NCI-H2029 treated with DMSO at 0.1 percent for 48 hours (cell line): ENCODE results near the gene PIEZO1.

ENCODE experiments used
- DNase-seq: peaks from one replicate; lab custom pipeline; 2025; lab: John Stamatoyannopoulos, UW

Gene PIEZO1

DNA sequence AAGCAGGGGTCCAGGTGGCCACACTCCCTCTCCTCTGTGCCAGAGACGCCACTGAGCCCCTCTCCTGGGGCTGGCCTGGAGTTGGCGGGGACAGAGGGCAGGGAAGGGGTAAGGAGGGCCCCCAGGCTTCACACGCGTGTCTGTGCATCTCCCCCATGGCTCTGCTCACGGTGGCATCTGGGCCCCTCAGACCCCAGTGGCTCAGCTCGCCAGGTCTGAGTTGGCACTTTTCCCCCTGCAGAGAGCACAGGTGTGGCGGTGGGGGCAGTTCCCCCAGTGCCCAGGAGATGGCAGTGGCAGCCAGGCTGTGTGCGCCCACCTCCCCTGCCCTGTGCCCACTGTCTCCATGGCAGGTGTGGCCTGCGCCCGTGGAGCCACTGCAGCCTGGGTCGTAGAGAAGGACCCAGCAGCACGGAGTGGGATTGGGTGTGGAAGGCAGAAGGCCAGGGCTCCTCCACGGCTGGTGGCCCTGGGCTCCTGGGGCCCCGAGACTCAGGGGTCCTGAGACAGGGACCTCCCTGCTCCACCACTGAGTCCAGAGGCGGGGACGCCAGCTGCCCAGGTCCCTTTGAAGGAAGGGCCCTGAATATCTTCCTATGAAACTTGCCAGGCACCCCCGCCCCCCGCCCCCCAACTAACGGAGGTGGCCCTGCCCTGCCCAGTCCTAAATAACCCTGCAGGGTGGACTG lies 31.0 kb upstream of the PIEZO1 start:
- no peak for DNase-seq

DNA sequence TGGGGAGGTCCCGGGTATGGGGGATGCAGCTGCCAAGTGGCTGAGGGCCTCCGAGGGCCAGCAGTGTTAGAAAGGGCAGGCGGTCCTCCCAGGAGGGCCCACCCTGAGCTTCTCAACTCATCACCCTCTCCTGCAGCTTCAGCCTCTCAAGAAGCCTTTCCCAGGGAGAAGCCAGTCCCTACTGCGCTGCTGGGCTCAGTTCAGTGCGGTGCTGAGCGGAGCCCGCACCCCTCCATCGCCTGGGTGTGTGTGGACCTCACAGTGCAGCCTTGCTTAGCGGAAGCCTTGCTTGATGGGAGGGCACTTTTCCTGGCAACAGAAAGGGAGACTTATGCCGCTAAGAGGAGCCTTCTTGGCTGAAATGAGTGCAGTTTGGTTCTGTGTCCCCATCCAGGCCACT lies 30.2 kb upstream of the PIEZO1 start:
- no peak for DNase-seq

DNA sequence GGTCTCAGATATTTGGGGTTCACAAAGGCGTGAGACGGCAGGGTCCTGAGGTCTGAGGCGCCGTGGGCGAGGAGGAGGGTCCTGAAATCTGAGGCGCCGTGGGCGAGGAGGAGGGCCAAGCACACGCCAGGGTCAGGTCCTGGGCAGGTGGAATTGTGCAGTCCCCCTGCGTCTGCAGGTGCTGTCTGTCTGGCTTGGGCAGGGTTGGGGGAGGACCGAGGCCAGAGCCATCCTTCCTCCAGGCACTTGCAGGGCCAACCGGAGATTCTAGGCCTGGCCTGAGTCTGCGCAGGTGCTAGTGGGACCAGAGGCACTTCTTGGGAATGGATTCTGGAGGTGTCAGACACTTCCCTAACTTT lies 29.1 kb upstream of the PIEZO1 start:
- DNase-seq, result no peak

DNA sequence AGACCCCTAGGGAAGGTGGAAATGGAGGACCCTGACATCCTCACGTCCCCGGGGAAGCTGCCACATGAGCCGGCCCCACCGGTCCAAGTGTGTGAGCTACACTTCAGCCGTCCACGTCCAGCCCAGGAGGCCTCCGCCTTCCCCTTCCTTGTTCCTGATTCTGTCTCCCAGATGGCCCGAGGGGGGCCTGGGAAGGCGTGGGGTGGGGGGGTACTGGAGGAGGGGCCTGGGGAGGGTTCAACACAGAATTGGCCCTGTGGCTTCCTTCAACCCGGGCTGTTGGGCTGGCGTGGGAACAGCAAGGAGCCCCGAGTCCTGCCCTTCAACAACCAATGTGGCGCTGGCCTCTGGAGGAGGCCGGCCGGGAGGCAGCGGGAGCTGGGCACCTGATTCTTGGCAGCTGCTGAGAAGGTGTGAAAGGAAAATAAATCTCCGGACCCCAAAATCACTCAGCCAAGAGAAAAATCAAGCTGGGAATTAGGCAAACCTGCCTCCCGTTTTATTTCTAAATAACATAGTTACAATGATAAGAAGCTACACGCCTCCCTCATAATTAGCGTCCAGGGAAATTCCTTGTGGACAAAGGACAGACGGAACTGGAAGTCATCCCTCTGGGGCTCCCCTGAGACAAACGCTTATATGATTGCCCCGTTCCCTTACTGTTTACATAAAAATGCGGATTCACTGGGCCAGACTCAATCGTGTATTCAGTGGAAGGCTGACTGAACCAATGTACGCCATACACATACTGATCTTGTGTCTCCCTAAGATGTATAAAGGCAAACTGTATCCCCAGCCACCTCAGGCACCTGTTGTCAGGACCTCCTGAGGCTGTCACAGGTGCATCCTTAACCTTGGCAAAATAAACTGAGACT lies 28.5 kb upstream of the PIEZO1 start:
- no peak for DNase-seq

DNA sequence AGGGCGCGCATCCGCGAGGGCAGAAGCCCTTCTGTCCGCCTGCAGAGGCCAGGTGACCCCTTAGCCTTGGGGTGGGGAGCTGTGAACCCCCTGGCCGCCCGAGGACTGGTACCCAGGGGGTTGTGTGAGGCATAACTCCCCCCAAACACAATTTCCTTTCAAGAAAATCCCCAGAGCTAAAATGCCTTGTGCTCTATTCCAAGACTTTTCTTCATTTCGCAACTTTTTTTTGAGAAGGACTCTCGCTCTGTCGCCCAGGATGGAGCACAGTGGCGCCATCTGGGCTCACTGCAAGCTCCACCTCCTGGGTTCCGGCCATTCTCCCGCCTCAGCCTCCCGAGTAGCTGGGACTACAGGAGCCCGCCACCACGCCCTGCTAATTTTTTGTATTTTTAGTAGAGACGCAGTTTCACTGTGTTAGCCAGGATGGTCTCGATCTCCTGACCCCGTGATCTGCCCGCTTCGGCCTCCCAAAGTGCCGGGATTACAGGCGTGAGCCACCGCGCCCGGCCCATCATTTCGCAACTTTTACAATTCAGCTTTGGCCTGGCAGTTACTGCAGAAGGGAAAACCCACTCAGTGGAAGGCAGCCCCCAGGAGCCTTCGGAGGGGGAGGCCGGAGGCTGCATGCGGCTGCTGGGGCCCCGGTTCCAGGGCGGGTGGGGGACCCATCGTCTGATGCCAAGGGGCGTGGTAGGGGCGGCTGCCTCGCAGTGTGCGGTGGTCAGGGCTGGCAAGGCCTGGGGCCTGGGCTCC lies 27.7 kb upstream of the PIEZO1 start:
- DNase-seq, result no peak

DNA sequence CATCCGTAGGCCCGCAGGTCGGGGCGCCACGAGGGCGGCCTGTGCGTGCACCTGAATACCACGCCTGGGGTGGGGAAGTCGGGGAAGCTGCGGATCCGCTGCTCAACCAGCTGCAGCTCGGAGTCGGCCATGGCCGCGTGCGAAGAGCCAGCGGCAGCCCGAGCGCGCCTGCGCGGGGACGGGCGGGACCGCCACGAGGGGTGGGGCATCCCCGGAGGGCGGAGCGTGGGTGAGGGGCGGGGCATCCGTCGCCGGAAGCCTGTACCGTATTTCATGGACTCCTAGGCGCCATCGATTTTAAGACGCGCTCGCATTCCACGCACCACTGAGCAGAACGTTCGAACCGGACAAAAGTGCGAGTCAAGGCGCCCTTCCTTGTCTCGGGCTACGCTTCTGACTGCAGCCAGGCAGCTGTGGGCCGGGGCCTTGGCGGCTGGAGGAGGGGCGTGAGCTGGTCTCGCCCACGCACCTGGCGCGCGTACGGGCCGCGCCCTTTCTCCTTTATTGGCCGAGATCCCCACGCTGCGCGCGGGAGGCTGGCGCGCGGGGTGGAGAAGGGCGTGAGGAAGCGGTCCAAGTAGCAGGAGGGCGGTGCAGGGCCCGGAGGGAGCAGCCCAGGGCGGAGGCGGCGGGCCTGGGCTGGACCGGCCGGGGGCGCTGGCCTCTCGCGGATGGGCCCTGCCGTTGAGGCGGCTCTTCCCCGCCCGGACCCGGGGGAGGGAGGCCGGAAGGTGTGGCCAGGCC lies 26.9 kb upstream of the PIEZO1 start, which contains the start of gene APRT:
Gene APRT, minus strand, starts transcription at position 160 of the 744 bp plus-strand sequence. Its CDS starts 29 bp downstream, at position 131.
- peak; percentile 27 for DNase-seq

DNA sequence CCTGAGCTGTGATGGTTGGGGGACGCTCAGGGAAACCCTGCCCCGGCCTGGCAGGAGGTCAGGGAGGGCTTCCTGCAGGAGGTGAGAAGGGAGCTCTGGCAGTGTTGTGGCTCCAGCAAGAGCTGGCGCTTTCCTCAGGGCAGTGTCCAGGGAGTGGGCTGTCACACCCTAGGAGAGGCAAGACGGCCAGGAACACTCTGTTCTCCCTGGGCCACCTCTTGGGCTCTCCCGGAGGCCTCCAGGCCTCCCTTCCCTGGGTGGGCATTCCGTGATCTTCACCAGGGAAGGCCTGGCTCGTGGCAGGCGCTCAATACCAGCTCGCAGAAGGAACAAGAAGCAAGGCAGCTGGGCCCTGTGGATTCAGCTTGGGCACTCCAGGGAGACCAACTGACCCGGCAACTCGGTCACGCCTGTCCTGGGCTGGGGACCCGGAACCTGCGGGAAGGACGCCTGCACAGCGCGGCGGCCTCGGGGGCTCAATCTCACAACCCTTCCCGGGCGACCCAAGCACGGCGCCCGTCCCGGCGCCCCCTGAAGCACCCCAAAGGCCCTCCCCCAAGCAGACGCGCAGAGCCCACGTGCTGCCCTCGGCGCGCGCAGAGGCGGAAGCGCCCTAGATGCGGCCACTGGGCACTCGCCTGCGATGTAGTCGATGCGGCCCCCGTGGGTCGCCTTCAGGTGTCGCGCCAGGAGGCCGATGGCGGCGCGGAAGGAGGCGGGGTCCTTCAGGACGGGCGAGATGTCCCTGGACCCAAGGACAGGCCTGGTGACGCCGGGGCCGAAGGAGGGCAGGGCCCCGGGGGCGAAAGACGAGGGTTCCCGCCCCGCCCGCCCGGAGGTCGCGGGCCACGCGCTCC lies 26.1 kb upstream of the PIEZO1 start:
- no peak for DNase-seq

DNA sequence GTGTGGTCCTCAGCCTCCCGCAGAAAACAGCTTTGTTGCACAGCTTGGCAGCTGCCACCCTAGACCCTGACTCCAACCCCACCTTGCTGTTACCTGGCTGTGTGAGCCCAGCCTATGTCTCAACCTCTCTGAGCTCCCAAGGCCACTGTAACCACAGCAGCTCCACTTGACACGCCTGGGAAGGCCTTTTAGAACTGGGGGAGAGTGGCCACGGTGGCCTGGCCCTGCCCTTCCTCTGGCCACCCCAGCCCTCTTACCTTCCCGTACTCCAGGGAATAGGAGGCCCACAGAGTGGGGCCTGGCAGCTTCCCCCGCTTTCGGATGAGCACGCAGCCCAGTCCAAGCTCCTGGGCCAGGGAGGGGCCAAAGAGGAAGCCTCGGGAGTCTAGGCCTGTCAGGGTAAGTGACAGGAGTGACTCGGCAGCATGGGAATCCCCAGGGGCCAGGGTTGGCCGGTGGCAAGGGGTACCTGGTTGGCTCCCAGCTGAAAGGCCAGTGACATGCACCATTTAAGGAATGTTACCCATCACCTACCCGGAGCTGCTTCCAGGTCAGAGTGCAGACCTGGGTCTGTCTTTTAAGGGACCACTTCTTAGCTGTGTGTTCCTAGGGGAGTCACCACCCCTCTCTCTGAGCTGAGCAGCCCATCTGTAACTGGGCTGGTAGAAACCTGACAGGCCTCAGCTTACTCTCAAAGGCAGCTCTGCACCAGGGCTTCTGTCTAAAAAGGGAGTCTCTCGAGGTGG lies 25.3 kb upstream of the PIEZO1 start:
- no peak for DNase-seq

DNA sequence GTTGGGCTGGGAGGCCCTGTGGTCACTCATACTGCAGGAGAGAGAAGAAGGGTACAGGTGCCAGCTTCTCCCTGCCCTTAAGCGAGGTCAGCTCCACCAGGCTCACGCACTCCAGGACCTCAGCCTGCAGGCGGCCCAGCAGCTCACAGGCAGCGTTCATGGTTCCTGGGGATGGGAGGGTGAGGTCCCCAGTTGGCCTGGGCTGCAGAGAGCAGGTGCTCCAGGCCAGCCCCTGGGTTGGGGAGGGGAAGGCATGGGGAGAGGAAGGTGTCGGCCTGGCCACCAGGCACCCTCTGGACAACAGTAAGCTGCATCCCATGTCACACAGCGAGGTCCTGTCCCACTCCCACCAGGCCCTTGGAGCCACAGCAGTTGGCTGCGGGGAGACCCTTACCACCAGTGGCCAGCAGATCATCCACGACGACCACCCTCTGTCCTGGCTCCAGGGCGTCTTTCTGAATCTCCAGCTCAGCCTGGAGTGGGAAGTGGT lies 24.7 kb upstream of the PIEZO1 start:
- DNase-seq, result no peak

DNA sequence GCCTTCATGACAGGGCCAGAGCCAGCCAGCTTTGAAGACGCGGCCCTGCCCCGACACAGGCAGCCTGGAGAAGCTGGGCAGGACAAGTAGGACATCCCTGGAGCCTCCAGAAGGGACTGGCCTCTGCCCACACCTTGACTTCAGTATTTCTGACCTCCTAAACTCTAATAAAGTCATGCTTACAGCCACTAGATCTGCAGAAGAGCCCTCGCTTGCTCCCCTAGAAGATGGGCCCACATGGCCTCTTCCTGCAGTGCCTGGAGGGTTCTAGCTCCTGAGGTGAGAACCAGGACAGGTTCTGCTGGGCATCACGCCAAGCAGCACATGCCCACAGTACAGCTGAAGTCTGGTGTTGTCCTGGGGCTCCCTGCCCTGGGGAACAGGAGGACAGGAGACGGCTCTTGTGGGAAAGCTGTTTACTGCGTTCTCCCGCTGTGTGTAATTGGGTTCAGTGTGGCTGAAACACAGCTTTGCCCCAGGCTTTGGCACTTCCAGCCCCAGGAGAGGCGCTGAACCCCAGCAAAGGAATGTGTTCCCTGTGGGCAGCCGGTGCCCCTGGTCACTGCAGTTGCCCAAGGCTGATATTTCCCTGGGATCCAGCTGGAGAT lies 24.2 kb upstream of the PIEZO1 start:
- DNase-seq, result no peak

DNA sequence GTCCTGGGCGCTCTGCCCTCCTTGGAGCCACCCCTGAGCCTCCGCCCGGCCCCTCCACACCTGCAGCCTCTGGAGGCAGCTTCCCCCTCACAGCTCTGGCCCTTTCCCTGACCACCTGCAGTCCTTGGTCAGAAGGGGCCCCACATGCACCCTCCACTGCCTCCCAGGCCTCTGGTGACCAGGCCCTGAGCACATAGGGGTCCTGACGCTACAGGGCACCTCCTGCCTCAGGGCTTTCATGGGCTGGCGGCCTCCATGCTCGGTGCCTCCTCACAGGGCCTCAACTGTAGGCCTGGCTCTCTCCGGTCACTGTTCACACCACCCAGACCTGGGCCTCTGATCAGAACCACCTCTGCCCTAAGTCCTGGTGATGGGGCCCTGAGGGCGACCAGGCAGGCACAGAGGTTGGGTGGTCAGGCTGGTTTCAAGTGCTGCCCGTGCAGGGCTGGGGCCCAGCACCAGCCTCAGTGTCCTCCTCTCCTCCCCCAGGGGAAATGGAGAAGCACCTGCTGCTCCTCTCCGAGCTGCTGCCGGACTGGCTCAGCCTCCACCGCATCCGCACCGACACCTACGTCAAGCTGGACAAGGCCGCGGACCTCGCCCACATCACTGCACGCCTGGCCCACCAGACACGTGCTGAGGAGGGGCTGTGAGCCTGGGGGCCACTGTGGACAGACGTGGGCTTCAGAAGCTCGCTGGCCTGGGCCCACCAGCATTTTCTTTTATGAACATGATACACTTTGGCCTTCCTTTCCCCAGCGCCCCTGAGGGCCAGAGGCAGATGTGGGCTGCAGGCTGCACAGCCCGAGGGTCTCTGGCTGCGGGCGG lies 22.8 kb upstream of the PIEZO1 start:
- no peak for DNase-seq

DNA sequence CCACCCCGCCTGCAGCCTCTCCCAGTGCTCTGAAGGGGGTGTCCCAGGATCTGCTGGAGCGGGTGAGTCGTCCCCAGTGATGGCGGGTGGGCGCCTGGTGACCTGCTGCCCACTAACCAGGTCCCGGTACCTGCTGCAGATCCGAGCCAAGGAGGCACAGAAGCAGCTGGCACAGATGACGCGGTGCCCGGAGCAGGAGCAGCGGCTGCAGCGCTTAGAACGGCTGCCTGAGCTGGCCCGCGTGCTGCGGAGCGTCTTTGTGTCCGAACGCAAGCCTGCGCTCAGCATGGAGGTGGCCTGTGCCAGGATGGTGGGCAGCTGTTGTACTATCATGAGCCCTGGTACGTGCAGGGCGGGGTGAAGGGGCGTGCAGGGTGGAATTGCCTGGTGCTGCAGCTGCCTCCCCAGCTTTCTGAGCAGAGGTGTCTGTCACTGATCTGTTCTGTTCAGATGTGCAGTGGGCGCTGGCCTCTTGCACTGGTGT lies 22.2 kb upstream of the PIEZO1 start:
- no peak for DNase-seq

DNA sequence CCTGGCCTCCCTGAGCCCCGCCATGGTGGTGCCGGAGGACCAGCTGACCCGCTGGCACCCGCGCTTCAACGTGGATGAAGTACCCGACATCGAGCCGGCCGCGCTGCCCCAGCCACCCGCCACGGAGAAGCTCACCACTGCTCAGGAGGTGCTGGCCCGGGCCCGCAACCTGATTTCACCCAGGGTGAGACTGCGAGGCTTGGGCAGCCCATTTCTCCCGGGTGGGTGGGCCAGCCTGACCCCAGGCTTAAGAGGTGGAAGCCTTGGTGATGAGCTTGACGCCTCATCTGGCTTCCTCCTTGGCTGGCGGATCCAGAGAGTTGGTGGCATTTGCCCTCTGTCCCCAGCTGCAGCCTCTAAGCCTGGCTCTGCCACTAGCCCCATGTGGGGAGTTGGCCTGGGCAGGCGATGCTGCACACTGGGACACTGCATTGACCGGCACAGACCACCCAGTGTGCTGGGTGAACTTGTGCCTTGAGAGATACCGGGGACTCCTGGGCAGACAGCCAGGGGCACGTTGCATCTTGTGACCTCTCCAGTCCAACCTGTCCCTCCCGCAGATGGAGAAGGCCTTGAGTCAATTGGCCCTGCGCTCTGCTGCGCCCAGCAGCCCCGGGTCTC lies 21.6 kb upstream of the PIEZO1 start:
- no peak for DNase-seq

DNA sequence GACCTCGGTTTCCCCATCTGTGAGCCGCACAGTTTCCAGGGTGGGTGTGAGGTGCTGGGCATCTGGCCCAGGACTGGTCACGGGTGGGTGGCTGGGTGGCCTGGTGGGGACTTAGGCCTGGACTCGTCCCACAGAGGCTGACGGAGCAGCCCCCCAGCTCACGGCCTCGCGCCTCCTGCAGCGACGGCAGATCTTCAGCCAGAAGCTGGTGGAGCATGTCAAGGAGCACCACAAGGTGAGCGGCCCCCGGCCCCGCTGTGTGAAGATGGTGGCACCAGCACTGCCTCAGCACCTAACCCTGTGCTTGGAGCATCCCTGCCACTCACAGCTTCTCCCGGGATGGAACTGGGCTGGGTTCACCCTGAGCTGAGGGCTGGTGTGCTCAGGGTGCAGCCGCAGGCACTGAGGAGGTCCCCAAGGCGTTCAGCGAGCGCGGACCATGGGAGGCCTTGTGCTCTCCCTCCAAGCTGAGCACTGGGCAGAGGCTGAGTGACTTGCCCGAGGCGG lies 20.9 kb upstream of the PIEZO1 start:
- DNase-seq, result no peak

DNA sequence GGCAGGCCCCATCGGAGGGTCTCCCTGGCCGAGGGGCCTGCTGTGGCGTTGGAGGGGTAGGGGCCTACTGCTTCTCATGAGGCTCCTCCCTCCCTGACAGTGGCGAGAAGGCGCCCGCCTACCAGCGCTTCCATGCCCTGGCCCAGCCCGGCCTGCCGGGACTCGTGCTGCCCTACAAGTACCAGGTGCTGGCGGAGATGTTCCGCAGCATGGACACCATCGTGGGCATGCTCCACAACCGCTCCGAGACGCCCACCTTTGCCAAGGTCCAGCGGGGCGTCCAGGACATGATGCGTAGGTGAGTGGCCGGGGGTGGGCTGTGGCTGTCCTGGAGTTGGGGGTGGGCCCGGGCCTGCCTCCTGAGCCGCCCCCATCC lies 20.3 kb upstream of the PIEZO1 start:
- DNase-seq, result no peak

DNA sequence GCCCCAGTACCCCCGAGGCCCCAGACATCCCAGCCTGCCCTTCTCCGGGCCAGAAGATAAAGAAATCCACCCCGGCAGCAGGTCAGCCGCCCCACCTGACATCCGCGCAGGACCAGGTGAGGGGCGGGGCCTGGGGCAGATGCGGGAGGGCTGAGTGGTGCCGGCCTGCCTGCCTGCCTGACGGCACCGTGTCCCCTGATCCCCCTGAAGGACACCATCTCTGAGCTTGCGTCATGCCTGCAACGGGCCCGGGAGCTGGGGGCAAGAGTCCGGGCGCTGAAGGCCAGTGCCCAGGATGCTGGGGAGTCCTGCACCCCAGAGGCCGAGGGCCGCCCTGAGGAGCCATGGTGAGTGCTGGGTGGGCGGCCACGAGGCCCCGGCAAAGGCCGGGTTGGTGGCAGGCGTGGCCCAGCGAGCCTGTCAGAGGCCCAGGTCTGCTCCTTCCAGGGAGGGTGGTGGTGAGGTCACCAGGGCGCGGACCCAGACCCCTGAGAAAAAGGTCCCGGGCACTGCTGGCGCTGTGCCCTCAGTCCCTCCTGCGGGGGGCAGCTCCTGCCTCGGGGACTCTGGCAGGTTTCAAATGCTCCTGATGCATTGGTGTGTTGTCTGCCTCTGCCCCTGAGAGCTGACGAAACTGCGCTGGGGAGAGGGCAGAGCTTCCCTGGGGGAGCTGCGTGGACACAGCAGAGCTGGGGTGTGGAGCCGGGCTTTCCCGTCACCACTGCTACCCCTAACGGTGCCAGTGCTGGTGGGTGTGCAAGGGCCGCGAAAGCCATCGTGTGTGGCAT lies 19.7 kb upstream of the PIEZO1 start:
- DNase-seq, result no peak

DNA sequence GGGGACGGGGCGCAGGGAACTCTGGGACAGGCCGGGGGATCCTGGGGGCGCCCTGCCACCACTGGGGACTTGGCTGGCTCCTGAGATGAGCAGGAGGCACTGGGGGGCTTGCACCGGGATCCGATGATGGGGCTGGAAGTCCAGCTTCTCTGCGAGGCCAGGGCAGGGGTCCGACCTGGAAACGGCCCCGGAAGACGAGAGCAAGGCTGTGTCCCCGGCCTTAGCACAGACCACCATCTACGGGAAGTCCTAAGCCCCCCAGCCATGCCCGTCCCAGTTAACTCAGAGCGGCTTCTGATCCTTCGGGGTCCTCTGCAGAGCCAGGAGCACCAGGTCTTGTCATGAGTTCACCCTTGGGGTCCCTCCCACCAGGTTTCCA lies 19.1 kb upstream of the PIEZO1 start:
- no peak for DNase-seq
